ENCODE measurements around the gene NEK1. TPM values are rescaled to one million over a fixed set of nuclear protein-coding genes. Genes with fewer than 3 reads are reported as not detected.

Gene NEK1
- total and polyA plus RNA-seq, 2 of the 8 experiments (the other 6 are each of a cell fraction or from before 2014, with no cell fraction given), result 3.9 to 11.7 TPM

DNA sequence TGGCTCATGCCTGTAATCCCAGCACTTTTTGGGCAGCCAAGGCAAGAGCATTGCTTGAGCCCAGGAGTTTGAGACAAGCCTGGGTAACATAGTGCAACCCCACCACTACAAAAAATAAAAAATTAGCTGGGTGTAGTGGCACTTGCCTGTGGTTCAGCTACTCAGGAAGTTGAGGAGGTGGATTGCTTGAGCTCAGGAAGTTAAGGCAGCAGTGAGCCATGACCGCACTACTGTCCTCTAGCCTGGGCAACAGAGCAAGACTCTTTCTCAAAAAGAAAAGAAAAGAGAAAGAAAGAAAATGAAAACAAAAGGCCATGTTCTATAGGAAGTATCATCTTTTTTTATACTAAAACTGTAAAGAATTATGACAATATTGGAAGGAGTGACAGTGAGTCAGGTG lies 38.5 kb downstream of the NEK1 start:
- 100% methylated on average over 1 of the region's 1 CpG; no CpG with 5 or more reads in 1 of the 2 experiments for WGBS, 2 experiments (ENCODE audit: extremely low coverage in 1 of 2, insufficient coverage in 1 of 2, insufficient read length in 1 of 2, insufficient replicate concordance in 2 of 2, low coverage in 1 of 2, low lambda C conversion rate in 2 of 2, missing lambda C conversion rate in 1 of 2)
- Histone ChIP-seq H3K79me1 (ENCODE audit: low read depth, low read length) (no peaks in the 10 kb centered on the region), H3K9me3 (ENCODE audit: insufficient read depth in 2 of 2, low read depth in 1 of 2, low read length in 1 of 2) (no peaks in the 10 kb centered on the region; a peak in 1 of 4 replicates), H3K4me3 (ENCODE audit: extremely low read depth in 1 of 4, insufficient read depth in 2 of 4, low read depth in 3 of 4, low read length in 4 of 4) (no peak overlapping the region), H3K56ac (replicated peaks; ENCODE audit: insufficient read length, low read depth, low read length) (no peak overlapping the region), H4K91ac (replicated peaks; ENCODE audit: insufficient read length, low read length) (no peak overlapping the region), H3K23ac (ENCODE audit: insufficient read length) (no peak overlapping the region), H4K8ac (ENCODE audit: extremely low read depth, insufficient read depth, low read length) (no peak overlapping the region), H2BK5ac (ENCODE audit: low read depth, low read length) (no peak overlapping the region), H3K18ac (ENCODE audit: extremely low read depth, low read length) (no peak overlapping the region), H3K4me1 (replicated peaks in 1 of 4; ENCODE audit: control insufficient read depth in 3 of 4, insufficient read depth in 4 of 4, low read length in 3 of 4) (no peaks in the 10 kb centered on the region), H3K79me2 (ENCODE audit: control insufficient read depth in 1 of 2, insufficient read depth in 2 of 2, low read length in 2 of 2) (no peaks in the 10 kb centered on the region), H2BK20ac (ENCODE audit: low read length) (no peak overlapping the region), H3K14ac (ENCODE audit: insufficient read length) (no peak overlapping the region), H3K27ac (ENCODE audit: low read depth, low read length) (no peak overlapping the region), H3K23me2 (ENCODE audit: low read depth, low read length) (no peaks in the 10 kb centered on the region), H2BK12ac (ENCODE audit: low read depth, low read length) (no peak overlapping the region), H4K20me1 (replicated peaks in 1 of 2; ENCODE audit: control insufficient read depth in 1 of 2, insufficient read depth in 2 of 2, low read length in 2 of 2) (no peaks in the 10 kb centered on the region), H2AFZ (ENCODE audit: low read length) (no peak overlapping the region), H3K4me2 (ENCODE audit: insufficient read depth in 1 of 2, low read depth in 2 of 2, low read length in 2 of 2) (no peak overlapping the region), H2BK15ac (ENCODE audit: low read length) (no peak overlapping the region), H3K4ac (replicated peaks; ENCODE audit: insufficient read length, low read depth, low read length) (no peak overlapping the region), H3K9ac (replicated peaks in 1 of 4; ENCODE audit: extremely low read depth in 1 of 4, low read depth in 3 of 4, low read length in 3 of 4) (no peak overlapping the region), H3K27me3 (replicated peaks in 1 of 4; ENCODE audit: control insufficient read depth in 3 of 4, extremely low read depth in 1 of 4, insufficient read depth in 3 of 4, low read length in 3 of 4) (no peaks in the 10 kb centered on the region), H2AK5ac (ENCODE audit: low read depth, low read length) (no peak overlapping the region), H4K5ac (ENCODE audit: insufficient read length, low read depth, low read length) (no peak overlapping the region), H2BK120ac (replicated peaks; ENCODE audit: low read depth, low read length) (no peak overlapping the region), H3K36me3 (ENCODE audit: control insufficient read depth in 2 of 4, insufficient read depth in 4 of 4, low read length in 3 of 4) (peaks cover 0 to 5% (median under 1%) of the 10 kb centered on the region in 4 experiments; a peak in 3 of 8 replicates)
- no peak for FAIRE-seq
- CTCF ChIA-PET (ENCODE audit: partially characterized antibody), result interaction anchor here (2.3 kb wide), 1 partner anchor 20 kb away, joined by 9 read pairs; no protein-coding TSS in a partner anchor
- no peak for DNase-seq (ENCODE audit: low read depth in 1 of 2, low spot score in 2 of 2)
- POLR2A ChIA-PET (ENCODE audit: partially characterized antibody), result interaction anchor here (0.6 kb wide), 1 partner anchor 183 kb away, joined by 3 read pairs; no protein-coding TSS in a partner anchor
